Peyer's patch (tissue), 4 donors: ENCODE measurements around the gene SOX6.

Experiments
- POLR2A ChIP-seq, 2 donors: fragments of 450-650 bp; IDR thresholded peaks; one replicate each; pipeline ENCODE4 v1.5.1; 2017; ENCODE audit warnings: antibody characterized with exemption in 2 of 2, mild to moderate bottlenecking in 2 of 2, moderate library complexity in 2 of 2
- TF ChIP-seq, protein P1 (sequence below), 6 experiments: fragments of 450-650 bp in 4 of 6; fragments of 200-600 bp in 2 of 6; sonication (generic) in 1 of 6; IDR thresholded peaks; one replicate each; pipeline ENCODE4 v1.5.1; 2017 to 2019; ENCODE audit warnings: antibody characterized with exemption in 6 of 6, mild to moderate bottlenecking in 3 of 6, moderate library complexity in 1 of 6

DNA sequence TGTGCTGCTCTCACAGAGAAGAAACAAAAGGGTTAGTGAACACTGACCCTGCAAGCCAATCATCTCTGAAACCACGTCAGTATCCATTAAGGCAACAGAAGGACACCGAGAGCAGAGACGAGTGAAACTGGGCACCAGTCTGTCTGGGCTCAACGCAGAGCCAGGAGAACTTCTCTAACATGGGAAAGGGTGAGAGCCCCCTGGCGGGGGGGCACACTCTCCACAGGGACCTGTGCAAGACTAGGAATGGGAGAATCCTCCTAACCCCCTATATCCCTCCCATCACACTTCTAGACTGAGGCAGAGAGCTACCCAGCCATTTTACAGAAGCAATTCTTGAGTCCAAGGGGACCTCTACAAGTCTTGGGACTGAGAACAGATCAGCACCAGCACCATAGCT lies 285.8 kb downstream of the SOX6 start:
- TF ChIP-seq POLR2A (IDR thresholded peaks at IDR 0.05), result no peak
- TF ChIP-seq, protein P1, sequence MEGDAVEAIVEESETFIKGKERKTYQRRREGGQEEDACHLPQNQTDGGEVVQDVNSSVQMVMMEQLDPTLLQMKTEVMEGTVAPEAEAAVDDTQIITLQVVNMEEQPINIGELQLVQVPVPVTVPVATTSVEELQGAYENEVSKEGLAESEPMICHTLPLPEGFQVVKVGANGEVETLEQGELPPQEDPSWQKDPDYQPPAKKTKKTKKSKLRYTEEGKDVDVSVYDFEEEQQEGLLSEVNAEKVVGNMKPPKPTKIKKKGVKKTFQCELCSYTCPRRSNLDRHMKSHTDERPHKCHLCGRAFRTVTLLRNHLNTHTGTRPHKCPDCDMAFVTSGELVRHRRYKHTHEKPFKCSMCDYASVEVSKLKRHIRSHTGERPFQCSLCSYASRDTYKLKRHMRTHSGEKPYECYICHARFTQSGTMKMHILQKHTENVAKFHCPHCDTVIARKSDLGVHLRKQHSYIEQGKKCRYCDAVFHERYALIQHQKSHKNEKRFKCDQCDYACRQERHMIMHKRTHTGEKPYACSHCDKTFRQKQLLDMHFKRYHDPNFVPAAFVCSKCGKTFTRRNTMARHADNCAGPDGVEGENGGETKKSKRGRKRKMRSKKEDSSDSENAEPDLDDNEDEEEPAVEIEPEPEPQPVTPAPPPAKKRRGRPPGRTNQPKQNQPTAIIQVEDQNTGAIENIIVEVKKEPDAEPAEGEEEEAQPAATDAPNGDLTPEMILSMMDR (IDR thresholded peaks at IDR 0.05), result no peak
